NT2/D1 (cell line): ENCODE data around the gene NPIPA5.
"Not testable (repeated sequence)": the region's sequence is repeated elsewhere in the genome, so short reads cannot be mapped to it uniquely, and the experiment has no call there.

ENCODE experiments used
- SUZ12 ChIP-seq: IDR thresholded peaks from 2 replicates; pipeline ENCODE4 v1.6.1; 2011; ENCODE audit not compliant: insufficient read length, insufficient read depth; ENCODE audit errors: extremely low read depth
- YY1 ChIP-seq: IDR thresholded peaks from 2 replicates; pipeline ENCODE4 v1.6.1; 2011; ENCODE audit not compliant: insufficient read length, insufficient read depth
- ZNF274 ChIP-seq: IDR thresholded peaks from 2 replicates; pipeline ENCODE4 v1.6.1; 2011; ENCODE audit warnings: mild to moderate bottlenecking, low read depth, low read length

- TF ChIP-seq YY1, ZNF274, SUZ12: not testable (repeated sequence)
These were observed 23.2 kb downstream of the NPIPA5 start for GRCh38 chr16:15354846-15355245.
